Panc1 (cell line): Measurements from ENCODE around the gene FUT3. TPM values are rescaled to one million over a fixed set of nuclear protein-coding genes. Genes with fewer than 3 reads are reported as not detected.
"Not testable (repeated sequence)": the region's sequence is repeated elsewhere in the genome, so short reads cannot be mapped to it uniquely, and the experiment has no call there.

ENCODE experiments used
- ATAC-seq: fragments of 200-7000 bp; cut with Tn5 transposase; 2 replicates; pipeline ENCODE4 v1.9.1; 2020; ENCODE audit warnings: mild to moderate bottlenecking, moderate library complexity
- BruUV-seq: library from RNA; stranded (reverse); fragments of 400-500 nt; replicated peaks from 2 replicates; lab custom pipeline; 2021; lab: Mats Ljungman, UMichigan
- CTCF ChIA-PET: fragments of 300-600 bp; sonication (Branson Sonifier 250); formaldehyde crosslinking; loops from one replicate; lab custom pipeline; 2022; ENCODE audit warnings: antibody characterized with exemption; lab: Charles Lee
- POLR2A ChIA-PET: fragments of 300-600 bp; sonication (Branson Sonifier 250); formaldehyde crosslinking; loops from one replicate; lab custom pipeline; 2022; ENCODE audit warnings: antibody characterized with exemption; lab: Charles Lee
- DNase-seq: peaks from one replicate; pipeline ENCODE4 v3.0.0-alpha.2; 2010; ENCODE audit warnings: low read depth, low spot score
- H3K27ac ChIP-seq: 2 replicates; pipeline ENCODE4 v1.5.1; 2011; ENCODE audit warnings: mild to moderate bottlenecking, low read length, inconsistent platforms
- H3K27me3 ChIP-seq: fragments of 200-500 bp; sonication (Bioruptor generic); 2 replicates; pipeline ENCODE4 v1.6.0; 2014; ENCODE audit warnings: low read length, inconsistent platforms; ENCODE audit not compliant: control insufficient read depth, insufficient read depth
- H3K36me3 ChIP-seq: fragments of 200-500 bp; sonication (Bioruptor generic); 2 replicates; pipeline ENCODE4 v1.5.1; 2014; ENCODE audit warnings: inconsistent platforms, mild to moderate bottlenecking, low read length, moderate library complexity; ENCODE audit not compliant: control insufficient read depth, insufficient read depth
- H3K4me1 ChIP-seq: 2 replicates; pipeline ENCODE4 v1.5.1; 2011; ENCODE audit warnings: inconsistent platforms, mild to moderate bottlenecking, low read length, moderate library complexity; ENCODE audit not compliant: control insufficient read depth, insufficient read depth
- H3K4me3 ChIP-seq, 2 experiments: 2 replicates each; pipeline ENCODE4 v1.5.1; 2011 to 2012; ENCODE audit warnings: low read depth in 2 of 2, low read length in 2 of 2, mild to moderate bottlenecking in 2 of 2, inconsistent platforms in 1 of 2, moderate library complexity in 1 of 2
- H3K9me3 ChIP-seq: fragments of 200-500 bp; sonication (Bioruptor generic); 2 replicates; pipeline ENCODE4 v1.5.1; 2014; ENCODE audit warnings: low read depth, mild to moderate bottlenecking, inconsistent platforms, low read length, moderate library complexity; ENCODE audit not compliant: control insufficient read depth, insufficient read depth
- CTCF ChIP-seq: fragments of 450-650 bp; IDR thresholded peaks from 2 replicates; pipeline ENCODE4 v1.5.1; 2017; ENCODE audit warnings: mild to moderate bottlenecking
- POLR2AphosphoS5 ChIP-seq: IDR thresholded peaks from 2 replicates; pipeline ENCODE4 v1.6.1; 2012; ENCODE audit warnings: mild to moderate bottlenecking, low read depth, low read length, moderate library complexity
- REST ChIP-seq, 2 experiments: IDR thresholded peaks; 2 replicates each; pipeline ENCODE4 v1.6.1; 2011 to 2012; ENCODE audit warnings: low read depth in 2 of 2, control low read depth in 1 of 2, low read length in 1 of 2, mild to moderate bottlenecking in 1 of 2, moderate library complexity in 1 of 2; ENCODE audit not compliant: insufficient read depth in 1 of 2
- SIN3A ChIP-seq: IDR thresholded peaks from 2 replicates; pipeline ENCODE4 v1.6.1; 2012; ENCODE audit warnings: low read depth, mild to moderate bottlenecking, low read length, moderate library complexity, borderline replicate concordance; ENCODE audit not compliant: insufficient read depth
- TCF7L2 ChIP-seq: IDR thresholded peaks from 2 replicates; pipeline ENCODE4 v1.6.1; 2011; ENCODE audit warnings: mild to moderate bottlenecking, low read depth, low read length, inconsistent platforms
- in situ Hi-C: cut with HindIII; loops from 2 replicates; pipeline ENCODE4 v1.10.0; 2016; ENCODE audit warnings: low sequenced_read_pairs, low pct_unique_long_range_greater_than_20kb
- intact Hi-C: fragments of 100-400 bp; cut with micrococcal nuclease; formaldehyde crosslinking; loops from one replicate; pipeline ENCODE4 v1.10.0; 2022; ENCODE audit not compliant: unreplicated experiment
- total RNA-seq: library from RNA; stranded (reverse); gene quantifications from one replicate; pipeline ENCODE4 v1.2.1, GENCODE V29; 2021; ENCODE audit not compliant: unreplicated experiment

The FUT3 gene
- total RNA-seq, 1 experiment from 2014 or later = 0.36 TPM

- intact Hi-C loops = no loop called here
- in situ Hi-C loops = no loop called here
These were observed 431 bp downstream of the FUT3 start for GRCh38 chr19:5850743-5851293.

GRCh38 chr19:5850189-5850588 lies 1.1 kb downstream of the FUT3 start:
- POLR2A ChIA-PET = no interaction called here
- intact Hi-C loops (no loop called here), in situ Hi-C loops (no loop called here)
- Histone ChIP-seq H3K4me1 (no peaks in the 10 kb centered on the region), H3K27ac (no peak overlapping the region), H3K4me3 (no peak overlapping the region), H3K36me3 (no peaks in the 10 kb centered on the region), H3K27me3 (no peaks in the 10 kb centered on the region), H3K9me3 (no peaks in the 10 kb centered on the region)
- no peak for TF ChIP-seq TCF7L2
- no peak for TF ChIP-seq CTCF
- TF ChIP-seq REST (IDR thresholded peaks at IDR 0.05; ENCODE audit: insufficient read depth in 1 of 2, low read depth in 2 of 2, low read length in 1 of 2) = no peak
- no peak for TF ChIP-seq SIN3A
- TF ChIP-seq POLR2AphosphoS5 = no peak
- DNase-seq (no peak), ATAC-seq (no peak)
- no TSS peak for BruUV-seq
- CTCF ChIA-PET = no interaction called here

More at GRCh38 chr19:5850743-5851293, 431 bp downstream of the FUT3 start:
- BruUV-seq = no TSS peak
- no peaks in the 10 kb centered on the region for H3K27me3 ChIP-seq
- no peak for TF ChIP-seq REST (IDR thresholded peaks at IDR 0.05; ENCODE audit: insufficient read depth in 1 of 2, low read depth in 2 of 2, low read length in 1 of 2)
- no peak overlapping the region for H3K4me3 ChIP-seq
- DNase-seq (no peak), ATAC-seq (no peak)
- POLR2A ChIA-PET = no interaction called here
- no peaks in the 10 kb centered on the region for H3K9me3 ChIP-seq
- no peaks in the 10 kb centered on the region for H3K4me1 ChIP-seq
- CTCF ChIA-PET = no interaction called here
- no peak overlapping the region for H3K27ac ChIP-seq
- H3K36me3 ChIP-seq = no peaks in the 10 kb centered on the region

- H3K4me3 ChIP-seq, POLR2A ChIA-PET, intact Hi-C loops, H3K27ac ChIP-seq, H3K4me1 ChIP-seq, ATAC-seq, BruUV-seq, CTCF ChIA-PET, in situ Hi-C loops, H3K9me3 ChIP-seq, H3K36me3 ChIP-seq, H3K27me3 ChIP-seq, DNase-seq: not testable (repeated sequence)
These were observed 2.6 kb downstream of the FUT3 start for GRCh38 chr19:5848621-5849020.

- BruUV-seq, H3K36me3 ChIP-seq, ATAC-seq, H3K27ac ChIP-seq, in situ Hi-C loops, H3K4me3 ChIP-seq, DNase-seq, H3K9me3 ChIP-seq, H3K4me1 ChIP-seq, H3K27me3 ChIP-seq, intact Hi-C loops, CTCF ChIA-PET, POLR2A ChIA-PET: not testable (repeated sequence)
These were observed 3.4 kb downstream of the FUT3 start for GRCh38 chr19:5847846-5848245.
